ENCODE measurements around the gene CCNF.

- TF ChIP-seq, protein P1, sequence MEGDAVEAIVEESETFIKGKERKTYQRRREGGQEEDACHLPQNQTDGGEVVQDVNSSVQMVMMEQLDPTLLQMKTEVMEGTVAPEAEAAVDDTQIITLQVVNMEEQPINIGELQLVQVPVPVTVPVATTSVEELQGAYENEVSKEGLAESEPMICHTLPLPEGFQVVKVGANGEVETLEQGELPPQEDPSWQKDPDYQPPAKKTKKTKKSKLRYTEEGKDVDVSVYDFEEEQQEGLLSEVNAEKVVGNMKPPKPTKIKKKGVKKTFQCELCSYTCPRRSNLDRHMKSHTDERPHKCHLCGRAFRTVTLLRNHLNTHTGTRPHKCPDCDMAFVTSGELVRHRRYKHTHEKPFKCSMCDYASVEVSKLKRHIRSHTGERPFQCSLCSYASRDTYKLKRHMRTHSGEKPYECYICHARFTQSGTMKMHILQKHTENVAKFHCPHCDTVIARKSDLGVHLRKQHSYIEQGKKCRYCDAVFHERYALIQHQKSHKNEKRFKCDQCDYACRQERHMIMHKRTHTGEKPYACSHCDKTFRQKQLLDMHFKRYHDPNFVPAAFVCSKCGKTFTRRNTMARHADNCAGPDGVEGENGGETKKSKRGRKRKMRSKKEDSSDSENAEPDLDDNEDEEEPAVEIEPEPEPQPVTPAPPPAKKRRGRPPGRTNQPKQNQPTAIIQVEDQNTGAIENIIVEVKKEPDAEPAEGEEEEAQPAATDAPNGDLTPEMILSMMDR (conservative IDR thresholded peaks at IDR 0.05; ENCODE audit: low read depth, low read length), result no peak
- TF ChIP-seq MAFK (IDR thresholded peaks at IDR 0.05; ENCODE audit: low read depth, low read length) (no peak), SMC3 (IDR thresholded peaks at IDR 0.05; ENCODE audit: low read depth, low read length) (no peak), POLR2A (IDR thresholded peaks at IDR 0.05; ENCODE audit: low read depth, low read length) (no peak), FOS (IDR thresholded peaks at IDR 0.05; ENCODE audit: low read depth, low read length) (no peak), ELK1 (IDR thresholded peaks at IDR 0.05; ENCODE audit: borderline replicate concordance, low read depth, low read length) (no peak), MXI1 (IDR thresholded peaks at IDR 0.05; ENCODE audit: borderline replicate concordance, low read depth, low read length) (no peak), MAZ (IDR thresholded peaks at IDR 0.05; ENCODE audit: borderline replicate concordance, low read depth, low read length) (no peak)
These were observed 3.7 kb downstream of the CCNF start for GRCh38 chr16:2432801-2433505.

All from IMR-90 (cell line).